Mammary epithelial cell (primary cell): ENCODE results near the gene DNAH9.

Experiments used
- CTCF ChIP-seq, 2 donors: IDR thresholded peaks in 1 of 2; conservative IDR thresholded peaks in 1 of 2; 2 replicates each; pipeline ENCODE4 v1.5.1; 2011 to 2012; ENCODE audit warnings: inconsistent platforms in 2 of 2, low read length in 2 of 2, mild to moderate bottlenecking in 2 of 2, control low read depth in 1 of 2, low read depth in 1 of 2; ENCODE audit not compliant: insufficient read depth in 1 of 2; ENCODE audit errors: extremely low read depth in 1 of 2
- EZH2 ChIP-seq: IDR thresholded peaks from 2 replicates; pipeline ENCODE4 v1.6.1; 2012; ENCODE audit warnings: low read length, inconsistent platforms, borderline replicate concordance

GRCh38 chr17:11558681-11559234 is 39.5 kb upstream of the DNAH9 start:
- TF ChIP-seq EZH2 (no peak), CTCF (conservative IDR thresholded peaks at IDR 0.05 in 1 of 2, IDR thresholded peaks at IDR 0.05 in 1 of 2; ENCODE audit: extremely low read depth in 1 of 2, insufficient read depth in 1 of 2, low read depth in 1 of 2, low read length in 2 of 2) (no peak)
